ENCODE results near the gene FCER1G.

FCER1G gene

DNA sequence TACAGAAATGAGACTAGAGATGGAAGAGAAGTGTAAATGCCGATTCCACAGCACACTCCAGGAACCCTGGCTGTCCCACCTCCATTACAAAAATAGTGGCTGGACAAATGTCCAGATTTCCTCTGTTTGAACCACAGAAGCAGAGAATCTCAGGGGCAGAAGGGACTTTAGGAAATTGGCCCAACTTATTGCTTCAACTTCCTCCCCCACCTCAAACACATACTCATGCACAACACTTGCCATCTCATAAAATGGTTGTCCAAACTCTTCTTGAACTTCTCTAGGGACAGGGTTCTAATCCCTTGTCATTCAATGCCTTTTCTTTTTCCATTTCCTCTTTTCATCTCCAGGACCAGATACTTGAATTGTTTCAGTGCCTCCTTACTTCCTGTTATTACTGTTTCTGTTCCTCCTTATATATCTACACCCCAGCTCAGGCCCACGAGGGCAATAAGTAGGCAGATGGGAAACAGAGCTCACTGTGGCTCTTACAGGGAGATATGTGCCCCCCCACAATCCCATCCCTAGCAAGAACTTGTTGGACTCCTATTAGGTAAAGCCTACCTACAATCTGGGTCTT, 29.3 kb upstream of the FCER1G start:
- no peaks in the 10 kb centered on the region for H3K36me3 ChIP-seq (ENCODE audit: control insufficient read depth in 2 of 2, insufficient read depth in 2 of 2, low read length in 2 of 2)
- no peaks in the 10 kb centered on the region for H3K9me3 ChIP-seq (ENCODE audit: control insufficient read depth in 2 of 2, low read length in 2 of 2)
- no peaks in the 10 kb centered on the region for H3K27me3 ChIP-seq (ENCODE audit: control insufficient read depth in 2 of 2, insufficient read depth in 2 of 2, low read length in 2 of 2)
- H3K4me3 ChIP-seq (ENCODE audit: low read length in 2 of 2): peak overlapping the region in 1 of 2 donors; percentile 56
- peak overlapping the region in 1 of 2 donors; percentile 56 for H3K9ac ChIP-seq (ENCODE audit: low read depth in 1 of 2, low read length in 2 of 2)
- H3K27ac ChIP-seq (ENCODE audit: low read depth in 2 of 2, low read length in 2 of 2): peak overlapping the region; percentile 65 to 86
- H3K4me1 ChIP-seq (ENCODE audit: control insufficient read depth in 2 of 2, insufficient read depth in 2 of 2, low read length in 2 of 2): peaks cover 0 to 13% of the 10 kb centered on the region in 2 donors

DNA sequence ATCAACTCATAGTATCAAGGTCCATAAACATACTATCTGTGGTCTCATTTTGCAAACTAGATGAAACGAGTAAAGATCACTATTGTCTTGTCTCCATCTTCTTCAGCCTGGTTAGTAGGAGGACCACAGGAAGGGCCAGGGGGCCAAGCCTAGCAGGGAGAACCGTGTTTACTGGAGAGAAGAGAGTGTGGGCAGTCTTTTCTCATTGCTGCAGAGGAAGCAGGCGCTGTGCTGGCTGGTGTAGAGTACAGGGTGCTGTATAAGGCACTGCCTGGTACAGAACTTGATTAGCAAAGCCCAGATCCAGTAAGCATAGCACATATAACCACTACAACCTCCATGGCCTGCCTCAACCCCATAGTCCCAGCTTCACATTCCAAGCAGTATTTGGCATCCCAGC, 27.8 kb upstream of the FCER1G start:
- H3K9ac ChIP-seq (ENCODE audit: low read depth in 1 of 2, low read length in 2 of 2): no peak overlapping the region
- peak overlapping the region in 1 of 2 donors; percentile 29 for H3K27ac ChIP-seq (ENCODE audit: low read depth in 2 of 2, low read length in 2 of 2)
- H3K4me3 ChIP-seq (ENCODE audit: low read length in 2 of 2): no peak overlapping the region
- H3K36me3 ChIP-seq (ENCODE audit: control insufficient read depth in 2 of 2, insufficient read depth in 2 of 2, low read length in 2 of 2): peaks cover 0 to 4% of the 10 kb centered on the region in 2 donors
- peaks cover 0 to 13% of the 10 kb centered on the region in 2 donors for H3K4me1 ChIP-seq (ENCODE audit: control insufficient read depth in 2 of 2, insufficient read depth in 2 of 2, low read length in 2 of 2)
- no peaks in the 10 kb centered on the region for H3K9me3 ChIP-seq (ENCODE audit: control insufficient read depth in 2 of 2, low read length in 2 of 2)
- H3K27me3 ChIP-seq (ENCODE audit: control insufficient read depth in 2 of 2, insufficient read depth in 2 of 2, low read length in 2 of 2): no peaks in the 10 kb centered on the region

DNA sequence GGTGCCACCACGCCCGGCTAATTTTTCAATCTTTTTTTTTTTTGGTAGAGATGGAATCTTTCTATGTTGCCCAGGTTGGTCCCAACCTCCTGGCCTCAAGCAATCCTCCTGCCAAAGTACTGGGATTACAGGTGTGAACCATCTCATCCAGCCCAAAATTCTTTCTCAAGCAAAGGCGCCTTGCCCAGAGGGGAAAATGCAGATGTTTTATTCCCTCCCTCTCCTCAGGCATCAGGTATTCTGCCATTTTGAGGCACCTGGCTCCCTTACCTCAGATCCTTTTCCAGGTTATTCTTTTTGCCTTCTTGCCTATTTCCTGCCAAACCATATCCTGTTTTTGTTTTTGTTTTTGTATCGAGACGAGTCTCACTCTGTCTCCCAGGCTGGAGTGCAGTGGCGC, 26.7 kb upstream of the FCER1G start:
- Histone ChIP-seq H3K4me1 (ENCODE audit: control insufficient read depth in 2 of 2, insufficient read depth in 2 of 2, low read length in 2 of 2) (peaks cover 0 to 13% of the 10 kb centered on the region in 2 donors), H3K36me3 (ENCODE audit: control insufficient read depth in 2 of 2, insufficient read depth in 2 of 2, low read length in 2 of 2) (peaks cover 0 to 4% of the 10 kb centered on the region in 2 donors), H3K27ac (ENCODE audit: low read depth in 2 of 2, low read length in 2 of 2) (no peak overlapping the region), H3K9me3 (ENCODE audit: control insufficient read depth in 2 of 2, low read length in 2 of 2) (no peaks in the 10 kb centered on the region), H3K9ac (ENCODE audit: low read depth in 1 of 2, low read length in 2 of 2) (no peak overlapping the region), H3K4me3 (ENCODE audit: low read length in 2 of 2) (no peak overlapping the region), H3K27me3 (ENCODE audit: control insufficient read depth in 2 of 2, insufficient read depth in 2 of 2, low read length in 2 of 2) (no peaks in the 10 kb centered on the region)

- Histone ChIP-seq H3K27me3 (ENCODE audit: control insufficient read depth in 2 of 2, insufficient read depth in 2 of 2, low read length in 2 of 2) (no peaks in the 10 kb centered on the region), H3K9ac (ENCODE audit: low read depth in 1 of 2, low read length in 2 of 2) (no peak overlapping the region), H3K9me3 (ENCODE audit: control insufficient read depth in 2 of 2, low read length in 2 of 2) (no peaks in the 10 kb centered on the region), H3K36me3 (ENCODE audit: control insufficient read depth in 2 of 2, insufficient read depth in 2 of 2, low read length in 2 of 2) (peaks cover 0 to 4% of the 10 kb centered on the region in 2 donors), H3K4me3 (ENCODE audit: low read length in 2 of 2) (no peak overlapping the region), H3K4me1 (ENCODE audit: control insufficient read depth in 2 of 2, insufficient read depth in 2 of 2, low read length in 2 of 2) (peaks cover 0 to 13% of the 10 kb centered on the region in 2 donors), H3K27ac (ENCODE audit: low read depth in 2 of 2, low read length in 2 of 2) (no peak overlapping the region)
These were observed 26.1 kb upstream of the FCER1G start for GRCh38 chr1:161189036-161189435.

DNA sequence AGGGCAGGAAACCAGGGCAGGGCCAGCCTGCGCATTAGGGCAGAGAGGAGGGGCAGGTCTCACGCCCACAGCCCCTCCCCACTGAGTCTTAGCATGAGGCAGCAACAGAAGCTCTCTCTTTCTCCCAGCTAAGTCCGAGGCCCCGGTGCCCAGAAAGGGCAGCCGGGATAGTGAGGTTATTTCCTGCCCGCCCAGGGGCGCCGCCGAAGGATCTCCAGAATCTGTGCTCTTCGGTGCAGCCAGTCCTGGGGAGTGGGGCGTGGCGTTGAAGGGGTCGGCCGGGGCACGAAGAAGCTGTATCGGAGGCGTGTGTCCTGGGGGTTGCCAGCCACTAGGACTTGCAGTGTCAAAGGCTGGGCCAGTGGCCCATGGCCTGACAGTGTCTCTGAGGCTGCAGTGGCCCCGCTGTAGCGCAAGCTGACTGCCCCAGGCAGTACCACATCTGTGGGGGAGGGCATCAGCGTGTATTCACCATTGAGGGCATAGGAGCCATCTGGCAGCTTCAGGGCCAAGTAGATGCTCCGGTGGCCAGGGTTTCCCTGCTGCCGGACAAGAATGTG, 24.1 kb upstream of the FCER1G start:
- H3K36me3 ChIP-seq (ENCODE audit: control insufficient read depth in 2 of 2, insufficient read depth in 2 of 2, low read length in 2 of 2): peaks cover 0 to 4% of the 10 kb centered on the region in 2 donors
- H3K27me3 ChIP-seq (ENCODE audit: control insufficient read depth in 2 of 2, insufficient read depth in 2 of 2, low read length in 2 of 2): no peaks in the 10 kb centered on the region
- H3K4me3 ChIP-seq (ENCODE audit: low read length in 2 of 2): no peak overlapping the region
- no peak overlapping the region for H3K27ac ChIP-seq (ENCODE audit: low read depth in 2 of 2, low read length in 2 of 2)
- H3K9ac ChIP-seq (ENCODE audit: low read depth in 1 of 2, low read length in 2 of 2): no peak overlapping the region
- H3K4me1 ChIP-seq (ENCODE audit: control insufficient read depth in 2 of 2, insufficient read depth in 2 of 2, low read length in 2 of 2): peaks cover 0 to 10% of the 10 kb centered on the region in 2 donors
- no peaks in the 10 kb centered on the region for H3K9me3 ChIP-seq (ENCODE audit: control insufficient read depth in 2 of 2, low read length in 2 of 2)

- Histone ChIP-seq H3K4me1 (ENCODE audit: control insufficient read depth in 2 of 2, insufficient read depth in 2 of 2, low read length in 2 of 2) (peaks cover 6 to 8% of the 10 kb centered on the region in 2 donors), H3K27ac (ENCODE audit: low read depth in 2 of 2, low read length in 2 of 2) (no peak overlapping the region), H3K9ac (ENCODE audit: low read depth in 1 of 2, low read length in 2 of 2) (no peak overlapping the region), H3K9me3 (ENCODE audit: control insufficient read depth in 2 of 2, low read length in 2 of 2) (no peaks in the 10 kb centered on the region), H3K4me3 (ENCODE audit: low read length in 2 of 2) (no peak overlapping the region), H3K27me3 (ENCODE audit: control insufficient read depth in 2 of 2, insufficient read depth in 2 of 2, low read length in 2 of 2) (no peaks in the 10 kb centered on the region), H3K36me3 (ENCODE audit: control insufficient read depth in 2 of 2, insufficient read depth in 2 of 2, low read length in 2 of 2) (peaks cover 0 to 4% of the 10 kb centered on the region in 2 donors)
These were observed 23.1 kb upstream of the FCER1G start for GRCh38 chr1:161191971-161192370.

- Histone ChIP-seq H3K9me3 (ENCODE audit: control insufficient read depth in 2 of 2, low read length in 2 of 2) (no peaks in the 10 kb centered on the region), H3K4me1 (ENCODE audit: control insufficient read depth in 2 of 2, insufficient read depth in 2 of 2, low read length in 2 of 2) (peaks cover 7 to 14% of the 10 kb centered on the region in 2 donors), H3K4me3 (ENCODE audit: low read length in 2 of 2) (no peak overlapping the region), H3K9ac (ENCODE audit: low read depth in 1 of 2, low read length in 2 of 2) (no peak overlapping the region), H3K36me3 (ENCODE audit: control insufficient read depth in 2 of 2, insufficient read depth in 2 of 2, low read length in 2 of 2) (peaks cover 0 to 4% of the 10 kb centered on the region in 2 donors), H3K27ac (ENCODE audit: low read depth in 2 of 2, low read length in 2 of 2) (no peak overlapping the region), H3K27me3 (ENCODE audit: control insufficient read depth in 2 of 2, insufficient read depth in 2 of 2, low read length in 2 of 2) (no peaks in the 10 kb centered on the region)
These were observed 22.3 kb upstream of the FCER1G start for GRCh38 chr1:161192476-161193465.

DNA sequence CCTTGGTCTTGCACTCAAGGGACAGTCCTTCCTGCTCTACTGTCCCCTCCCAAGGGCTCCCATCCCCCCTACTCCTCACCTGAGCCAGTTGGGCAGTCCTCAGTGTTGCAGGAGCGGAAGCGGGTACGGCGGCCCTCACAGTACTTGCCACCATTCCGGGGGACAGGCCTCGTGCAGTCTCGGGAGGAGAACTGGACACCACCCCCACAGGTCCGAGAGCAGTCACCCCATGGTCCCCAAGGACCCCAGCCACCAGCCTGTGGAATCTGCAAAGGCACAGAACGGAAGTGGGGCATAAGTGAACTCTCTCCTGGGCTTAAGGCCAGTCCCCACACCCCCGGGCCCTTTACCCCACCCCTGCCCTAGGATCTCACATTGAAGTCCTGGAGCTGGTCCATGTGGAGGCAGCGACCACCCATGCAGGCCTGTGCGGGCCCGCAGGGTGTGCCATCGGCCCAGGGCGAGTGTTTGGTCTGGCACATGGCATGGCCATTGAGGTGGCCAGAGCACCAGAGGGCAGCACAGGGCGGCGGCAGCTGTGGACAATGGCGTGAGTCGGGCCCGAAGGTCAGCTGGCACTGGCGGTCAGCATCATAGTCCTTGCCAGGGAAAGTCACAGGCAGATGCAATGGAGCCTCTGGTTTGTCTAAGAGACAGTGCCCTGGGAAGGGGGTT, 21.4 kb upstream of the FCER1G start:
- Histone ChIP-seq H3K4me3 (ENCODE audit: low read length in 2 of 2) (no peak overlapping the region), H3K27ac (ENCODE audit: low read depth in 2 of 2, low read length in 2 of 2) (no peak overlapping the region), H3K9me3 (ENCODE audit: control insufficient read depth in 2 of 2, low read length in 2 of 2) (no peaks in the 10 kb centered on the region), H3K36me3 (ENCODE audit: control insufficient read depth in 2 of 2, insufficient read depth in 2 of 2, low read length in 2 of 2) (peaks cover 0 to 4% of the 10 kb centered on the region in 2 donors), H3K4me1 (ENCODE audit: control insufficient read depth in 2 of 2, insufficient read depth in 2 of 2, low read length in 2 of 2) (peaks cover 12 to 15% of the 10 kb centered on the region in 2 donors), H3K27me3 (ENCODE audit: control insufficient read depth in 2 of 2, insufficient read depth in 2 of 2, low read length in 2 of 2) (no peaks in the 10 kb centered on the region), H3K9ac (ENCODE audit: low read depth in 1 of 2, low read length in 2 of 2) (no peak overlapping the region)

GRCh38 chr1:161195171-161195570, 19.9 kb upstream of the FCER1G start:
- Histone ChIP-seq H3K4me3 (ENCODE audit: low read length in 2 of 2) (no peak overlapping the region), H3K4me1 (ENCODE audit: control insufficient read depth in 2 of 2, insufficient read depth in 2 of 2, low read length in 2 of 2) (peaks cover 20 to 21% of the 10 kb centered on the region in 2 donors), H3K27ac (ENCODE audit: low read depth in 2 of 2, low read length in 2 of 2) (no peak overlapping the region), H3K36me3 (ENCODE audit: control insufficient read depth in 2 of 2, insufficient read depth in 2 of 2, low read length in 2 of 2) (peaks cover 0 to 4% of the 10 kb centered on the region in 2 donors), H3K27me3 (ENCODE audit: control insufficient read depth in 2 of 2, insufficient read depth in 2 of 2, low read length in 2 of 2) (no peaks in the 10 kb centered on the region), H3K9me3 (ENCODE audit: control insufficient read depth in 2 of 2, low read length in 2 of 2) (no peaks in the 10 kb centered on the region), H3K9ac (ENCODE audit: low read depth in 1 of 2, low read length in 2 of 2) (no peak overlapping the region)

Measured in mucosa of rectum (tissue), 2 donors.